Ovary (tissue), 9 donors: ENCODE data around the gene AMMECR1L. TPM values are rescaled to one million over a fixed set of nuclear protein-coding genes. Genes with fewer than 3 reads are reported as not detected.
"Not testable (repeated sequence)": the region's sequence is repeated elsewhere in the genome, so short reads cannot be mapped to it uniquely, and the experiment has no call there.

Source experiments
- DNase-seq, 5 donors: peaks; one replicate each; pipeline ENCODE4 v3.0.0-alpha.2; 2019 to 2020
- H3K27ac ChIP-seq, 2 donors: fragments of 200-600 bp; one replicate each; pipeline versions ENCODE4 v1.5.1 to v1.8.0; 2019 to 2022
- H3K27me3 ChIP-seq: fragments of 200-600 bp; one replicate; pipeline ENCODE4 v1.8.0; 2022
- H3K36me3 ChIP-seq: fragments of 200-600 bp; sonication (generic); one replicate; pipeline ENCODE4 v1.5.1; 2019
- H3K4me1 ChIP-seq: one replicate; pipeline ENCODE4 v1.8.1; 2013; ENCODE audit warnings: mild to moderate bottlenecking, moderate library complexity; ENCODE audit not compliant: insufficient read depth
- H3K4me3 ChIP-seq: fragments of 200-600 bp; sonication (generic); one replicate; pipeline ENCODE4 v1.5.1; 2017
- H3K9me3 ChIP-seq, 2 donors: fragments of 200-600 bp in 1 of 2; sonication (generic) in 1 of 2; one replicate each; pipeline versions ENCODE4 v1.5.1 to v1.8.1; 2013 to 2019; ENCODE audit warnings: mild to moderate bottlenecking in 1 of 2, moderate library complexity in 1 of 2
- EP300 ChIP-seq: sonication (generic); formaldehyde crosslinking; IDR thresholded peaks from one replicate; pipeline ENCODE4 v1.6.1; 2017; ENCODE audit warnings: antibody characterized with exemption
- POLR2A ChIP-seq: fragments of 450-650 bp; IDR thresholded peaks from one replicate; pipeline ENCODE4 v1.6.1; 2017; ENCODE audit warnings: antibody characterized with exemption, mild to moderate bottlenecking, moderate library complexity
- WGBS, 3 donors: extraction: QIAGEN DNeasy Blood & Tissue Kit in 1 of 3; methylation state at CpG; one replicate each; pipeline versions ENCODE4 v1.1.5 to v1.1.7; 2013 to 2017; 5-methylcytosine and 5-hydroxymethylcytosine counted together
- intact Hi-C, 4 donors: fragments of 100-400 bp; cut with DNase I; formaldehyde crosslinking; loops; one replicate each; pipeline versions ENCODE4 v1.11.0 to v1.15.1; 2022 to 2023
- polyA plus RNA-seq, 2 donors: library from polyadenylated mRNA; stranded (reverse); fragments of 200-250 nt in 1 of 2; fragments of 350-450 nt in 1 of 2; fragmentation: Illumina TruSeq in 1 of 2; extraction: RNeasy Lipid Tissue Mini Kit (QIAGEN cat#74804) in 1 of 2; gene quantifications; one replicate each; pipeline ENCODE4 v1.2.3, GENCODE V29; 2013 to 2014
- total RNA-seq, 7 donors: library from RNA; depleted of rRNA in 2 of 7; stranded (reverse); fragments of >200 nt in 2 of 7; fragmentation: NEBNext Ultra II Directional in 3 of 7; extraction: Animal tissue kit (Norgen Biotek cat#: 25700) in 3 of 7; gene quantifications; one replicate each; pipeline versions ENCODE4 v1.1.0 to v1.2.4, GENCODE V29; 2016 to 2023
- TF ChIP-seq, protein P1 (sequence below), 3 donors: fragments of 450-650 bp in 2 of 3; fragments of 200-600 bp in 1 of 3; IDR thresholded peaks; one replicate each; pipeline versions ENCODE4 v1.5.1 to v1.8.0; 2016 to 2022; ENCODE audit warnings: antibody characterized with exemption in 3 of 3, mild to moderate bottlenecking in 1 of 3
- donor health status: DM: no; HTN: no; CAD: no; lungs with moderate emphysema.
- donor health status: DM: no; HTN: no; CAD: no.
- donor health status: Bipolar disorder and iron deficiency.
- donor health status: DM: yes; HTN: yes; CAD: no.
- donor health status: DM: no; HTN: no; CAD: no.
- donor health status: DM: yes; HTN: yes; CAD: no.

Gene AMMECR1L
- total and polyA plus RNA-seq, 9 donors, result 7.7 to 18.8 (median 15.7) TPM

DNA sequence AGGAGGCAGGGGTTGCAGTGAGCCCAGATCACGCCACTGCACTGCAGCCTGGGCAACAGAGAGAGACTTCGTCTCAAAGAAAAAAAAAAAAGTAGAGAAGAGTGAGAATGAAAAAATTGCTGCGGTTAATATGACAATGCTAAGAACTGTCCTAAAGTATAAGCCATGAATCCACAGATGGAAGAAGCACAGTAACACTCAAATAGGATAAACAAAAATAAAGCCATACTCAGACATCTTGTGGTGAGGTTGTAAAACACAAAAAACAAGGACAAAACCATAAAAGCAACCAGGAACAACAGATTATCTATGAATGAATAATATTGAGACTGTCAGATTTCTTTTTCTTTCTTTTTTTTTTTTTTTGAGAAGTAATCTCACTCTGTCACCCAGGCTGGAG lies 50.8 kb downstream of the AMMECR1L start:
- H3K4me3 ChIP-seq, result no peak overlapping the region
- no peak overlapping the region for H3K27ac ChIP-seq
- H3K4me1 ChIP-seq, result no peaks in the 10 kb centered on the region
- H3K27me3 ChIP-seq, result no peaks in the 10 kb centered on the region
- WGBS, 3 donors, result 70 to 86% (median 73%) methylated on average over 3 of the region's 3 CpGs
- TF ChIP-seq EP300 (no peak), POLR2A (no peak)
- TF ChIP-seq, protein P1, sequence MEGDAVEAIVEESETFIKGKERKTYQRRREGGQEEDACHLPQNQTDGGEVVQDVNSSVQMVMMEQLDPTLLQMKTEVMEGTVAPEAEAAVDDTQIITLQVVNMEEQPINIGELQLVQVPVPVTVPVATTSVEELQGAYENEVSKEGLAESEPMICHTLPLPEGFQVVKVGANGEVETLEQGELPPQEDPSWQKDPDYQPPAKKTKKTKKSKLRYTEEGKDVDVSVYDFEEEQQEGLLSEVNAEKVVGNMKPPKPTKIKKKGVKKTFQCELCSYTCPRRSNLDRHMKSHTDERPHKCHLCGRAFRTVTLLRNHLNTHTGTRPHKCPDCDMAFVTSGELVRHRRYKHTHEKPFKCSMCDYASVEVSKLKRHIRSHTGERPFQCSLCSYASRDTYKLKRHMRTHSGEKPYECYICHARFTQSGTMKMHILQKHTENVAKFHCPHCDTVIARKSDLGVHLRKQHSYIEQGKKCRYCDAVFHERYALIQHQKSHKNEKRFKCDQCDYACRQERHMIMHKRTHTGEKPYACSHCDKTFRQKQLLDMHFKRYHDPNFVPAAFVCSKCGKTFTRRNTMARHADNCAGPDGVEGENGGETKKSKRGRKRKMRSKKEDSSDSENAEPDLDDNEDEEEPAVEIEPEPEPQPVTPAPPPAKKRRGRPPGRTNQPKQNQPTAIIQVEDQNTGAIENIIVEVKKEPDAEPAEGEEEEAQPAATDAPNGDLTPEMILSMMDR (IDR thresholded peaks at IDR 0.05), result no peak
- no peaks in the 10 kb centered on the region for H3K9me3 ChIP-seq
- H3K36me3 ChIP-seq, result no peaks in the 10 kb centered on the region
- intact Hi-C loops, result loop anchor here in 1 of 4 donors (5.0 kb wide), 1 partner anchor 112 kb away; no protein-coding TSS in a partner anchor
- no peak for DNase-seq

DNA sequence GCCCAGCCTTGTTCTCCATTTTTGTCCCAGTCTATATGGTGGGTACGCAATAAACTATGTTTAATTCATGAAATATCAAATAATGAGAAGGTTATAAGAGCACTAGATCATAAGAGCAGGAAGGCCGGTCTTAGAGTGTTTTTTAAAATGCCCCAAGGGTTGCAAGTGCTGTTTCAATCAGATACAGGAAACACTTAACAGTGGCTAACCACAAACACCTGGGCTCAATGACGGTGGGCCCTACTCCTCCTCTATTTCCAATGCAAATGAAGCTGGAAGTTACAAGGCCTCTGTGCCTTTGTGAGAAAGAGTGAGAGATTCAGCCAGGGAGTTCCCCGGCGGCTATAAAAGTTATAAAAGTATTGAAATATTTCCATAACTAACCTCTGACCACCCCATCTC lies 55.9 kb downstream of the AMMECR1L start:
- no peaks in the 10 kb centered on the region for H3K36me3 ChIP-seq
- no peak for DNase-seq
- WGBS, 3 donors, result 61 to 69% (median 68%) methylated on average over 5 of the region's 5 CpGs
- no peaks in the 10 kb centered on the region for H3K27me3 ChIP-seq
- H3K27ac ChIP-seq, result no peak overlapping the region
- H3K4me1 ChIP-seq, result no peaks in the 10 kb centered on the region
- intact Hi-C loops, result no loop called here
- no peak for TF ChIP-seq POLR2A
- TF ChIP-seq EP300, result no peak
- TF ChIP-seq, protein P1 (IDR thresholded peaks at IDR 0.05), result no peak
- no peak overlapping the region for H3K4me3 ChIP-seq
- H3K9me3 ChIP-seq, result no peaks in the 10 kb centered on the region

DNA sequence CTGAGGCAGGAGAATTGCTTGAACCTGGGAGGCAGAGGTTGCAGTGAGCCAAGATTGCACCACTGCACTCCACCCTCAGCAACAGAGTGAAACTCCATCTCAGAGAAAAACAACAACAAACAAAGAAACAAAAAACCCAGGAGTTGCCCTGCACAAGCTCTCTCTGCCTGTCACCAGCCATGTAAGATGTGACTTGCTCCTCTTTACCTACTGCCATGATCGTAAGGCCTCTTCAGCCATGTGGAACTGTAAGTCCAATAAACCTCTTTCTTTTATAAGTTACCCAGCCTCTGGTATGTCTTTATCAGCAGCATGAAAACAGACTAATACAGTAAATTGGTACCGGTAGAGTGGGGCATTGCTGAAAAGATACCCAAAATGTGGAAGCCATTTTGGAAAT lies 59.0 kb downstream of the AMMECR1L start:
- H3K27me3 ChIP-seq, H3K4me1 ChIP-seq, H3K36me3 ChIP-seq, H3K9me3 ChIP-seq, intact Hi-C loops, DNase-seq, H3K4me3 ChIP-seq, H3K27ac ChIP-seq: not testable (repeated sequence)
- 96 to 100% (median 96%) methylated on average over 2 of the region's 2 CpGs for WGBS, 3 donors

DNA sequence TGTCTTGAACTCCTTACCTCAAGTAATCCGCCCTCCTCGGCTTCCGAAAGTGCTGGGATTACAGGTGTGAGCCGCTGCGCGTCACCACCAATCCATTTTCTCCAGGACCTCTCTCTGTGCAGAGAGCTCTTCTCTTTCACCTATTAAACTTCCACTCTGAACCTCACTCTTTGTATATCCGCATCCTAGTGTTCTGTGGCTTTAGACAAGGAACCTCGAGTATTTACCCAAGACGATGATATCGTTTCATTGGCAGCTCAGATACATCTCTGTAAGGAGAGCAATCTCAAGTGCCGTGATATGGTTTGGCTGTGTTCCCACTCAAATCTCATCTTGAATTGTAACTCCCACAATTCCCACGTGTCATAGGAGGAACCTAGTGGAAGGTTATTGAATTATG lies 59.7 kb downstream of the AMMECR1L start:
- no peak for DNase-seq
- TF ChIP-seq, protein P1 (IDR thresholded peaks at IDR 0.05), result no peak
- TF ChIP-seq EP300 (no peak), POLR2A (no peak)
- Histone ChIP-seq H3K27ac (no peak overlapping the region), H3K9me3 (peaks cover 0 to 3% of the 10 kb centered on the region in 2 donors), H3K36me3 (no peaks in the 10 kb centered on the region), H3K27me3 (no peaks in the 10 kb centered on the region), H3K4me1 (no peaks in the 10 kb centered on the region), H3K4me3 (no peak overlapping the region)
- intact Hi-C loops, result no loop called here
- WGBS, 3 donors, result 81 to 88% (median 82%) methylated on average over 12 of the region's 12 CpGs

DNA sequence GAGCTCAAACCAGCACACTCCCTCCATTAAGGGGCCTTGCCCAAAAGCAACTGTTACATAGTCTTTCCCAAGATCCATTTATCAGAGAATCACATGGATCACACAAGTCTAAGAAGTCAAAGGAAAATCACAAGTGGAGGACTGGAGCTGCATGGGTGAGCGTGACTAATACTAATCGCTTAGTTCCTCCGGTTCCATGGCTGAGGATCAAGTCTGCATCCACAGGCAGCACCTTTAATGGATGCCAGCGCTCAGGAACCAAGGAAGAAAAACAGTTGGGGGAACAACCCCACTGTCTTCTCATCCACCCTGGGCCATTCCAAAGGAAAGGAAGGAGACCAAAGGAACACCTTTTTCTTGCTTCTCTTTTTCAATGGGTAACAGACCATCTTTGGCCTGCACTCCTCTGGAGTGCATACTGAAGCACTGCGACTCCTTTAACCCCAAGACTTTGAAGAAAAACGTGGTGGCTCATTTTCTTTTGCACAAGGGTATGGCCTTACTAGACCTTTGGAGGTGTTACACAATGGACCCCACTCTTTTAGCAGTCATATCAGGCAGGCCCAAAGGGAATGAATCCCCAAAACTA lies 65.6 kb downstream of the AMMECR1L start:
- WGBS, 3 donors, result 72 to 78% (median 74%) methylated on average over 6 of the region's 6 CpGs

More for the DNA sequence above, 65.6 kb downstream of the AMMECR1L start:
- no peaks in the 10 kb centered on the region for H3K4me1 ChIP-seq
- H3K9me3 ChIP-seq, result peaks cover 0 to 9% of the 10 kb centered on the region in 2 donors
- no peak for DNase-seq
- no peaks in the 10 kb centered on the region for H3K27me3 ChIP-seq
- no peak for TF ChIP-seq POLR2A
- no peak for TF ChIP-seq EP300
- TF ChIP-seq, protein P1 (IDR thresholded peaks at IDR 0.05), result no peak
- H3K36me3 ChIP-seq, result no peaks in the 10 kb centered on the region
- no peak overlapping the region for H3K27ac ChIP-seq
- intact Hi-C loops, result no loop called here
- no peak overlapping the region for H3K4me3 ChIP-seq
